Right lobe of liver (tissue), 4 donors: ENCODE results near the gene AGAP2.

ENCODE experiments used
- CTCF ChIP-seq, 4 donors: fragments of 200-600 bp in 3 of 4; fragments of 450-650 bp in 1 of 4; IDR thresholded peaks; one replicate each; pipeline versions ENCODE4 v1.5.1 to v1.8.0; 2016 to 2022; ENCODE audit warnings: antibody characterized with exemption in 4 of 4, mild to moderate bottlenecking in 2 of 4
- POLR2A ChIP-seq: fragments of 450-650 bp; IDR thresholded peaks from one replicate; pipeline ENCODE4 v1.6.1; 2017; ENCODE audit warnings: antibody characterized with exemption, mild to moderate bottlenecking
- donor health status: DM: no; HTN: no; CAD: no.
- donor health status: DM: no; HTN: no; CAD: no.
- donor health status: DM: no; HTN: yes; CAD: no.

- TF ChIP-seq CTCF (IDR thresholded peaks at IDR 0.05) (no peak), POLR2A (no peak)
Observed at GRCh38 chr12:57761391-57761998, 23.0 kb upstream of the AGAP2 start.
